ENCODE measurements around the gene EIF1AD.

GRCh38 chr11:66042996-66043906 lies 41.3 kb upstream of the EIF1AD start:
- TF ChIP-seq ZNF565 (CRISPR knock-in tag; conservative IDR thresholded peaks at IDR 0.05; ENCODE audit: low read depth) (no peak), TOX (CRISPR knock-in tag; IDR thresholded peaks at IDR 0.05; ENCODE audit: borderline replicate concordance) (no peak)

Measured in SK-N-SH treated with all-trans-retinoic acid at 6 μM for 48 hours (cell line).